ENCODE data around the gene LCN9. TPM values are rescaled to one million over a fixed set of nuclear protein-coding genes. Genes with fewer than 3 reads are reported as not detected.

Gene LCN9
- total and polyA plus RNA-seq, 2 experiments from 2014 or later = not detected

GRCh38 chr9:135690836-135691570 is 27.9 kb downstream of the LCN9 start:
- H3K4me2 ChIP-seq = no peak overlapping the region
- H3K4me3 Mint-ChIP-seq = no peak overlapping the region

DNA sequence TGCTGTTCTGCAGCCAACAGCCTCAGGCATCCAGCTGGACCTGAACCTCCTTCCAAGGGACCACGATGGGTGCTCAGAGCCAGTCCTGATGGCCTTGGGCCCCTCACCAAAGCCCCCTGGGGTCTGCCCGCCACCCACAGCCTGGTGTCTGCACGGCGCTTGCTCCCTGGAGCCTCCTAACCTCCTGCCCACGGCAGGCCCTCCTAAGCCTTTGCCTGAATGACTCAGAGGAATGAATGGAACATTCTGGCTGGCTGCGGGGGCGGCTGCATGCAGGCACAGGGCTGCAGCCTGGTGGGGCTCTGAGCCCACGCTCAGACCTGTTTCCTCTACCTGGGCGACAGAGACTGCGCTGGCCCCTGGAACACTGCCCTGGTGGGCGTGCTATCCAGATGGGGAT is 29.3 kb downstream of the LCN9 start:
- Histone ChIP-seq H3K9me2 (ENCODE audit: insufficient read depth) (no peaks in the 10 kb centered on the region), H4K20me1 (replicated peaks; ENCODE audit: insufficient read depth) (no peaks in the 10 kb centered on the region), H3K4me2 (no peak overlapping the region), H3K36me3 (ENCODE audit: insufficient read depth) (no peaks in the 10 kb centered on the region), H2AFZ (no peak overlapping the region), H3K4me3 (no peak overlapping the region), H3K79me2 (replicated peaks; ENCODE audit: insufficient read depth) (no peaks in the 10 kb centered on the region), H3K27ac (ENCODE audit: low read depth) (no peak overlapping the region), H3K27me3 (ENCODE audit: insufficient read depth) (no peaks in the 10 kb centered on the region), H3F3A (replicated peaks; ENCODE audit: low read depth) (no peaks in the 10 kb centered on the region), H3K4me1 (ENCODE audit: insufficient read depth) (no peaks in the 10 kb centered on the region)
- Mint-ChIP-seq H3K4me1 (no peaks in the 10 kb centered on the region), H3K36me3 (ENCODE audit: low read depth) (no peaks in the 10 kb centered on the region), H3K27ac (no peak overlapping the region), H3K27me3 (ENCODE audit: insufficient read depth, low read depth, poor library complexity) (peaks cover 5% of the 10 kb centered on the region), H3K4me3 (no peak overlapping the region), H3K9me3 (no peaks in the 10 kb centered on the region)
- ATAC-seq (no peak), DNase-seq (ENCODE audit: low spot score) (no peak)
- TF ChIP-seq ZNF114 (CRISPR knock-in tag; IDR thresholded peaks at IDR 0.05) (no peak), CREB1 (CRISPR knock-in tag; IDR thresholded peaks at IDR 0.05; ENCODE audit: low read depth) (no peak), POLR2AphosphoS5 (IDR thresholded peaks at IDR 0.05; ENCODE audit: low read depth) (no peak), STAT1 (IDR thresholded peaks at IDR 0.05; ENCODE audit: unreplicated experiment) (no peak), EZH2phosphoT487 (IDR thresholded peaks at IDR 0.05; ENCODE audit: unreplicated experiment) (no peak), NANOG (IDR thresholded peaks at IDR 0.05; ENCODE audit: borderline replicate concordance) (no peak), REST (IDR thresholded peaks at IDR 0.05; ENCODE audit: unreplicated experiment) (no peak)
- TF ChIP-seq, protein P1, sequence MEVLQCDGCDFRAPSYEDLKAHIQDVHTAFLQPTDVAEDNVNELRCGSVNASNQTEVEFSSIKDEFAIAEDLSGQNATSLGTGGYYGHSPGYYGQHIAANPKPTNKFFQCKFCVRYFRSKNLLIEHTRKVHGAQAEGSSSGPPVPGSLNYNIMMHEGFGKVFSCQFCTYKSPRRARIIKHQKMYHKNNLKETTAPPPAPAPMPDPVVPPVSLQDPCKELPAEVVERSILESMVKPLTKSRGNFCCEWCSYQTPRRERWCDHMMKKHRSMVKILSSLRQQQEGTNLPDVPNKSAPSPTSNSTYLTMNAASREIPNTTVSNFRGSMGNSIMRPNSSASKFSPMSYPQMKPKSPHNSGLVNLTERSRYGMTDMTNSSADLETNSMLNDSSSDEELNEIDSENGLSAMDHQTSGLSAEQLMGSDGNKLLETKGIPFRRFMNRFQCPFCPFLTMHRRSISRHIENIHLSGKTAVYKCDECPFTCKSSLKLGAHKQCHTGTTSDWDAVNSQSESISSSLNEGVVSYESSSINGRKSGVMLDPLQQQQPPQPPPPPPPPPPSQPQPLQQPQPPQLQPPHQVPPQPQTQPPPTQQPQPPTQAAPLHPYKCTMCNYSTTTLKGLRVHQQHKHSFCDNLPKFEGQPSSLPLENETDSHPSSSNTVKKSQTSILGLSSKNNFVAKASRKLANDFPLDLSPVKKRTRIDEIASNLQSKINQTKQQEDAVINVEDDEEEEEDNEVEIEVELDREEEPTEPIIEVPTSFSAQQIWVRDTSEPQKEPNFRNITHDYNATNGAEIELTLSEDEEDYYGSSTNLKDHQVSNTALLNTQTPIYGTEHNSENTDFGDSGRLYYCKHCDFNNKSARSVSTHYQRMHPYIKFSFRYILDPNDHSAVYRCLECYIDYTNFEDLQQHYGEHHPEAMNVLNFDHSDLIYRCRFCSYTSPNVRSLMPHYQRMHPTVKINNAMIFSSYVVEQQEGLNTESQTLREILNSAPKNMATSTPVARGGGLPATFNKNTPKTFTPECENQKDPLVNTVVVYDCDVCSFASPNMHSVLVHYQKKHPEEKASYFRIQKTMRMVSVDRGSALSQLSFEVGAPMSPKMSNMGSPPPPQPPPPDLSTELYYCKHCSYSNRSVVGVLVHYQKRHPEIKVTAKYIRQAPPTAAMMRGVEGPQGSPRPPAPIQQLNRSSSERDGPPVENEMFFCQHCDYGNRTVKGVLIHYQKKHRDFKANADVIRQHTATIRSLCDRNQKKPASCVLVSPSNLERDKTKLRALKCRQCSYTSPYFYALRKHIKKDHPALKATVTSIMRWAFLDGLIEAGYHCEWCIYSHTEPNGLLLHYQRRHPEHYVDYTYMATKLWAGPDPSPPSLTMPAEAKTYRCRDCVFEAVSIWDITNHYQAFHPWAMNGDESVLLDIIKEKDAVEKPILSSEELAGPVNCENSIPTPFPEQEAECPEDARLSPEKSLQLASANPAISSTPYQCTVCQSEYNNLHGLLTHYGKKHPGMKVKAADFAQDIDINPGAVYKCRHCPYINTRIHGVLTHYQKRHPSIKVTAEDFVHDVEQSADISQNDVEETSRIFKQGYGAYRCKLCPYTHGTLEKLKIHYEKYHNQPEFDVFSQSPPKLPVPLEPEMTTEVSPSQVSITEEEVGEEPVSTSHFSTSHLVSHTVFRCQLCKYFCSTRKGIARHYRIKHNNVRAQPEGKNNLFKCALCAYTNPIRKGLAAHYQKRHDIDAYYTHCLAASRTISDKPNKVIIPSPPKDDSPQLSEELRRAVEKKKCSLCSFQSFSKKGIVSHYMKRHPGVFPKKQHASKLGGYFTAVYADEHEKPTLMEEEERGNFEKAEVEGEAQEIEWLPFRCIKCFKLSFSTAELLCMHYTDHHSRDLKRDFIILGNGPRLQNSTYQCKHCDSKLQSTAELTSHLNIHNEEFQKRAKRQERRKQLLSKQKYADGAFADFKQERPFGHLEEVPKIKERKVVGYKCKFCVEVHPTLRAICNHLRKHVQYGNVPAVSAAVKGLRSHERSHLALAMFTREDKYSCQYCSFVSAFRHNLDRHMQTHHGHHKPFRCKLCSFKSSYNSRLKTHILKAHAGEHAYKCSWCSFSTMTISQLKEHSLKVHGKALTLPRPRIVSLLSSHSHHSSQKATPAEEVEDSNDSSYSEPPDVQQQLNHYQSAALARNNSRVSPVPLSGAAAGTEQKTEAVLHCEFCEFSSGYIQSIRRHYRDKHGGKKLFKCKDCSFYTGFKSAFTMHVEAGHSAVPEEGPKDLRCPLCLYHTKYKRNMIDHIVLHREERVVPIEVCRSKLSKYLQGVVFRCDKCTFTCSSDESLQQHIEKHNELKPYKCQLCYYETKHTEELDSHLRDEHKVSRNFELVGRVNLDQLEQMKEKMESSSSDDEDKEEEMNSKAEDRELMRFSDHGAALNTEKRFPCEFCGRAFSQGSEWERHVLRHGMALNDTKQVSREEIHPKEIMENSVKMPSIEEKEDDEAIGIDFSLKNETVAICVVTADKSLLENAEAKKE (CRISPR knock-in tag; IDR thresholded peaks at IDR 0.05) = no peak
- TF ChIP-seq, protein P2, sequence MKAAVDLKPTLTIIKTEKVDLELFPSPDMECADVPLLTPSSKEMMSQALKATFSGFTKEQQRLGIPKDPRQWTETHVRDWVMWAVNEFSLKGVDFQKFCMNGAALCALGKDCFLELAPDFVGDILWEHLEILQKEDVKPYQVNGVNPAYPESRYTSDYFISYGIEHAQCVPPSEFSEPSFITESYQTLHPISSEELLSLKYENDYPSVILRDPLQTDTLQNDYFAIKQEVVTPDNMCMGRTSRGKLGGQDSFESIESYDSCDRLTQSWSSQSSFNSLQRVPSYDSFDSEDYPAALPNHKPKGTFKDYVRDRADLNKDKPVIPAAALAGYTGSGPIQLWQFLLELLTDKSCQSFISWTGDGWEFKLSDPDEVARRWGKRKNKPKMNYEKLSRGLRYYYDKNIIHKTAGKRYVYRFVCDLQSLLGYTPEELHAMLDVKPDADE (IDR thresholded peaks at IDR 0.05) = no peak

More at GRCh38 chr9:135690836-135691570, 27.9 kb downstream of the LCN9 start:
- Mint-ChIP-seq H3K4me1 (no peaks in the 10 kb centered on the region), H3K9me3 (no peaks in the 10 kb centered on the region), H3K27ac (no peak overlapping the region), H3K36me3 (ENCODE audit: low read depth) (no peaks in the 10 kb centered on the region), H3K27me3 (ENCODE audit: insufficient read depth, low read depth, poor library complexity) (peaks cover 4% of the 10 kb centered on the region)
- Histone ChIP-seq H4K20me1 (replicated peaks; ENCODE audit: insufficient read depth) (no peaks in the 10 kb centered on the region), H3F3A (replicated peaks; ENCODE audit: low read depth) (no peaks in the 10 kb centered on the region), H3K79me2 (replicated peaks; ENCODE audit: insufficient read depth) (no peaks in the 10 kb centered on the region), H3K9me2 (ENCODE audit: insufficient read depth) (no peaks in the 10 kb centered on the region), H3K4me1 (ENCODE audit: insufficient read depth) (no peaks in the 10 kb centered on the region), H2AFZ (no peak overlapping the region), H3K27ac (ENCODE audit: low read depth) (no peak overlapping the region), H3K4me3 (no peak overlapping the region), H3K27me3 (ENCODE audit: insufficient read depth) (no peaks in the 10 kb centered on the region), H3K36me3 (ENCODE audit: insufficient read depth) (no peaks in the 10 kb centered on the region)
- DNase-seq (ENCODE audit: low spot score) = no peak
- no peak for TF ChIP-seq ZNF331 (CRISPR knock-in tag; IDR thresholded peaks at IDR 0.05; ENCODE audit: low read depth)
- no peak for TF ChIP-seq EZH2 (IDR thresholded peaks at IDR 0.05; ENCODE audit: low read depth, unreplicated experiment)
- no peak for TF ChIP-seq ZNF114 (CRISPR knock-in tag; IDR thresholded peaks at IDR 0.05)
- ATAC-seq = no peak
